Upper lobe of right lung (tissue), 1 donor: ENCODE results near the gene ATAD3A. TPM values are rescaled to one million over a fixed set of nuclear protein-coding genes. Genes with fewer than 3 reads are reported as not detected.

Experiments
- ATAC-seq: fragments of 200-7000 bp; cut with Tn5 transposase; one replicate; pipeline ENCODE4 v1.9.1; 2020; ENCODE audit warnings: mild to moderate bottlenecking, moderate library complexity
- DNase-seq: peaks from one replicate; pipeline ENCODE4 v3.0.0-alpha.2; 2020
- H3K27ac ChIP-seq: fragments of 200-600 bp; one replicate; pipeline ENCODE4 v1.8.0; 2022
- H3K27me3 ChIP-seq: fragments of 200-600 bp; one replicate; pipeline ENCODE4 v1.8.0; 2022; ENCODE audit warnings: mild to moderate bottlenecking
- H3K36me3 ChIP-seq: fragments of 200-600 bp; one replicate; pipeline ENCODE4 v1.8.0; 2022
- H3K4me1 ChIP-seq: fragments of 200-600 bp; one replicate; pipeline ENCODE4 v1.8.0; 2022
- H3K4me3 ChIP-seq: fragments of 200-600 bp; one replicate; pipeline ENCODE4 v1.8.0; 2022; ENCODE audit warnings: mild to moderate bottlenecking
- H3K9me3 ChIP-seq: fragments of 200-600 bp; one replicate; pipeline ENCODE4 v1.8.0; 2022
- CTCF ChIP-seq: fragments of 200-600 bp; IDR thresholded peaks from one replicate; pipeline ENCODE4 v1.8.0; 2022; ENCODE audit warnings: antibody characterized with exemption
- intact Hi-C: fragments of 100-400 bp; cut with DNase I; formaldehyde crosslinking; loops from one replicate; pipeline ENCODE4 v1.11.0; 2022
- total RNA-seq: library from RNA; stranded (reverse); fragmentation: NEBNext Ultra II Directional; extraction: Animal tissue kit (Norgen Biotek cat#: 25700); gene quantifications from one replicate; pipeline ENCODE4 v1.2.1, GENCODE V29; 2021
- donor health status: DM: no; HTN: yes; CAD: no; lungs with severe emphysema.

Gene ATAD3A
- total RNA-seq, 1 donor from 2014 or later: 21.9 TPM

GRCh38 chr1:1578371-1578940, 66.5 kb downstream of the ATAD3A start:
- ATAC-seq: no peak

GRCh38 chr1:1582585-1583346, 70.8 kb downstream of the ATAD3A start:
- Histone ChIP-seq H3K4me3 (no peak overlapping the region), H3K27ac (no peak overlapping the region), H3K9me3 (no peaks in the 10 kb centered on the region), H3K4me1 (no peaks in the 10 kb centered on the region), H3K36me3 (no peaks in the 10 kb centered on the region), H3K27me3 (peaks cover 12% of the 10 kb centered on the region)
- no peak for DNase-seq
- ATAC-seq: no peak
- intact Hi-C loops: no loop called here
- no peak for TF ChIP-seq CTCF

More at GRCh38 chr1:1578371-1578940, 66.5 kb downstream of the ATAD3A start:
- intact Hi-C loops: no loop called here
- Histone ChIP-seq H3K9me3 (no peaks in the 10 kb centered on the region), H3K27ac (no peak overlapping the region), H3K4me3 (no peak overlapping the region), H3K4me1 (peaks cover 4% of the 10 kb centered on the region), H3K36me3 (no peaks in the 10 kb centered on the region), H3K27me3 (peaks cover 6% of the 10 kb centered on the region)
- no peak for TF ChIP-seq CTCF
- no peak for DNase-seq

GRCh38 chr1:1583347-1584010, 71.5 kb downstream of the ATAD3A start:
- intact Hi-C loops: no loop called here
- ATAC-seq (peak; percentile 40), DNase-seq (no peak)
- Histone ChIP-seq H3K27ac (no peak overlapping the region), H3K27me3 (peaks cover 12% of the 10 kb centered on the region), H3K9me3 (no peaks in the 10 kb centered on the region), H3K36me3 (no peaks in the 10 kb centered on the region), H3K4me1 (no peaks in the 10 kb centered on the region), H3K4me3 (no peak overlapping the region)
- no peak for TF ChIP-seq CTCF

Other genes starting within 250 kb of the ATAD3A start
- gene UBE2J2, start 238.3 kb upstream of the ATAD3A start, total RNA-seq: 52.5 TPM
- gene SCNN1D, start 231.7 kb upstream of the ATAD3A start, total RNA-seq: 3.6 TPM
- gene ACAP3, start 204.2 kb upstream of the ATAD3A start, total RNA-seq: 55.2 TPM
- gene PUSL1, start 203.6 kb upstream of the ATAD3A start, total RNA-seq: 14.2 TPM
- gene INTS11, start 187.5 kb upstream of the ATAD3A start, total RNA-seq: 81.9 TPM
- gene CPTP, start 187.4 kb upstream of the ATAD3A start, total RNA-seq: 20.4 TPM
- gene TAS1R3, start 180.9 kb upstream of the ATAD3A start, total RNA-seq: 0.32 TPM
- 66.0 TPM for gene DVL1, start 162.7 kb upstream of the ATAD3A start, total RNA-seq
- gene MXRA8, start 153.6 kb upstream of the ATAD3A start, total RNA-seq: 66.3 TPM
- 92.1 TPM for gene AURKAIP1, start 137.0 kb upstream of the ATAD3A start, total RNA-seq
- gene CCNL2, start 112.8 kb upstream of the ATAD3A start, total RNA-seq: 165 TPM
- gene MRPL20, start 104.9 kb upstream of the ATAD3A start, total RNA-seq: 80.7 TPM
- 21.5 TPM for gene ANKRD65, start 90.9 kb upstream of the ATAD3A start, total RNA-seq
- gene VWA1, start 76.5 kb upstream of the ATAD3A start, total RNA-seq: 87.4 TPM
- 10.4 TPM for gene ATAD3C, start 62.5 kb upstream of the ATAD3A start, total RNA-seq
- gene ATAD3B, start 40.4 kb upstream of the ATAD3A start, total RNA-seq: 24.3 TPM
- 2.9 TPM for gene TMEM240, start 28.5 kb downstream of the ATAD3A start, total RNA-seq
- 125 TPM for gene SSU72, start 62.7 kb downstream of the ATAD3A start, total RNA-seq
- gene FNDC10, start 88.0 kb downstream of the ATAD3A start, total RNA-seq: 7.4 TPM
- gene MIB2, start 103.3 kb downstream of the ATAD3A start, total RNA-seq: 88.7 TPM
- gene MMP23B, start 120.0 kb downstream of the ATAD3A start, total RNA-seq: 40.3 TPM
- gene CDK11B, start 146.8 kb downstream of the ATAD3A start, total RNA-seq: 24.8 TPM
- 49.8 TPM for gene SLC35E2B, start 180.6 kb downstream of the ATAD3A start, total RNA-seq
- gene CDK11A, start 212.2 kb downstream of the ATAD3A start, total RNA-seq: 51.7 TPM